Caco-2 (cell line): ENCODE results near the gene LRRC75A. TPM values are rescaled to one million over a fixed set of nuclear protein-coding genes. Genes with fewer than 3 reads are reported as not detected.

ENCODE experiments used
- BruUV-seq: library from RNA; stranded (reverse); fragments of 400-500 nt; replicated peaks from 2 replicates; lab custom pipeline; 2021; lab: Mats Ljungman, UMichigan
- CTCF ChIA-PET: fragments of 300-600 bp; sonication (Branson Sonifier 250); formaldehyde crosslinking; loops from one replicate; lab custom pipeline; 2022; ENCODE audit warnings: antibody characterized with exemption; lab: Charles Lee
- POLR2A ChIA-PET: fragments of 300-600 bp; sonication (Branson Sonifier 250); formaldehyde crosslinking; loops from one replicate; lab custom pipeline; 2022; ENCODE audit warnings: antibody characterized with exemption; lab: Charles Lee
- DNase-seq, 2 experiments: peaks; one replicate each; pipeline versions ENCODE4 v3.0.0 to v3.0.0-alpha.2; 2020 to 2022
- H3K27me3 ChIP-seq: replicated peaks from 2 replicates; pipeline ENCODE4 v1.6.0; 2011; ENCODE audit warnings: low read length; ENCODE audit not compliant: control insufficient read depth, insufficient read depth
- H3K36me3 ChIP-seq: 2 replicates; pipeline ENCODE4 v1.5.1; 2011; ENCODE audit warnings: low read length; ENCODE audit not compliant: control insufficient read depth, insufficient read depth
- H3K4me1 ChIP-seq: fragments of 250-450 bp; sonication (Bioruptor Pico); 2 replicates; pipeline ENCODE4 v1.5.1; 2020; ENCODE audit warnings: mild to moderate bottlenecking
- H3K4me3 ChIP-seq: 2 replicates; pipeline ENCODE4 v1.5.1; 2011; ENCODE audit warnings: low read depth, mild to moderate bottlenecking, control low read depth, low read length
- H3K9me3 ChIP-seq: fragments of 250-450 bp; sonication (Bioruptor Pico); 2 replicates; pipeline ENCODE4 v1.5.1; 2020; ENCODE audit warnings: mild to moderate bottlenecking, moderate library complexity
- H3K27ac Mint-ChIP-seq: one replicate; pipeline ENCODE4 v1.8.0; 2022; ENCODE audit warnings: mixed read lengths; ENCODE audit not compliant: unreplicated experiment
- H3K27me3 Mint-ChIP-seq: one replicate; pipeline ENCODE4 v1.8.0; 2022; ENCODE audit warnings: mixed read lengths; ENCODE audit not compliant: insufficient read depth, unreplicated experiment
- H3K36me3 Mint-ChIP-seq: one replicate; pipeline ENCODE4 v1.8.0; 2022; ENCODE audit warnings: mild to moderate bottlenecking, mixed read lengths; ENCODE audit not compliant: insufficient read depth, unreplicated experiment
- H3K4me1 Mint-ChIP-seq: one replicate; pipeline ENCODE4 v1.8.0; 2022; ENCODE audit warnings: low read depth, mixed read lengths; ENCODE audit not compliant: unreplicated experiment
- H3K4me3 Mint-ChIP-seq: one replicate; pipeline ENCODE4 v1.8.0; 2022; ENCODE audit warnings: mild to moderate bottlenecking, moderate library complexity, mixed read lengths; ENCODE audit not compliant: unreplicated experiment
- H3K9me3 Mint-ChIP-seq: one replicate; pipeline ENCODE4 v1.8.0; 2022; ENCODE audit warnings: mixed read lengths; ENCODE audit not compliant: unreplicated experiment
- CTCF ChIP-seq, 2 experiments: fragments of 200-600 bp in 1 of 2; IDR thresholded peaks; 1 replicate in 1 of 2; 2 replicates in 1 of 2; pipeline versions ENCODE4 v1.5.1 to v1.8.0; 2011 to 2022; ENCODE audit warnings: antibody characterized with exemption in 1 of 2, control low read depth in 1 of 2, inconsistent platforms in 1 of 2, low read depth in 1 of 2, low read length in 1 of 2, mild to moderate bottlenecking in 1 of 2, moderate library complexity in 1 of 2; ENCODE audit not compliant: insufficient read depth in 1 of 2, severe bottlenecking in 1 of 2, unreplicated experiment in 1 of 2
- intact Hi-C: fragments of 100-400 bp; cut with micrococcal nuclease; formaldehyde crosslinking; loops from one replicate; pipeline ENCODE4 v1.10.0; 2022; ENCODE audit not compliant: unreplicated experiment
- total RNA-seq: library from RNA; stranded (reverse); gene quantifications from 2 replicates; pipeline ENCODE4 v1.2.3, GENCODE V29; 2022

LRRC75A gene
- total RNA-seq, 1 experiment from 2014 or later: 4.5 TPM

- intact Hi-C loops: no loop called here
- H3K9me3 ChIP-seq: no peaks in the 10 kb centered on the region
- no peak overlapping the region for H3K4me3 ChIP-seq
- H3K36me3 ChIP-seq: no peaks in the 10 kb centered on the region
- Mint-ChIP-seq H3K4me3 (no peak overlapping the region), H3K36me3 (no peaks in the 10 kb centered on the region), H3K9me3 (no peaks in the 10 kb centered on the region), H3K27ac (no peak overlapping the region), H3K4me1 (no peaks in the 10 kb centered on the region), H3K27me3 (no peaks in the 10 kb centered on the region)
- no TSS peak for BruUV-seq
- no peak for DNase-seq
- no peak for TF ChIP-seq CTCF (IDR thresholded peaks at IDR 0.05; ENCODE audit: insufficient read depth in 1 of 2, low read depth in 1 of 2, low read length in 1 of 2, severe bottlenecking in 1 of 2, unreplicated experiment in 1 of 2)
- ChIA-PET POLR2A (interaction anchor here (0.9 kb wide), 1 partner anchor 51 kb away, joined by 3 read pairs; no protein-coding TSS in a partner anchor), CTCF (interaction anchor here (1.0 kb wide), 1 partner anchor 32 kb away, joined by 4 read pairs; no protein-coding TSS in a partner anchor)
- H3K4me1 ChIP-seq: peaks cover 27% of the 10 kb centered on the region
- no peaks in the 10 kb centered on the region for H3K27me3 ChIP-seq
These were observed 2.6 kb downstream of the LRRC75A start for GRCh38 chr17:16489431-16489830.

GRCh38 chr17:16488968-16489337 lies 3.0 kb downstream of the LRRC75A start:
- peaks cover 27% of the 10 kb centered on the region for H3K4me1 ChIP-seq
- Mint-ChIP-seq H3K27ac (no peak overlapping the region), H3K36me3 (no peaks in the 10 kb centered on the region), H3K27me3 (no peaks in the 10 kb centered on the region), H3K9me3 (no peaks in the 10 kb centered on the region), H3K4me1 (no peaks in the 10 kb centered on the region), H3K4me3 (no peak overlapping the region)
- CTCF ChIA-PET: interaction anchor here (1.0 kb wide), 1 partner anchor 32 kb away, joined by 4 read pairs; no protein-coding TSS in a partner anchor
- H3K9me3 ChIP-seq: no peaks in the 10 kb centered on the region
- intact Hi-C loops: no loop called here
- POLR2A ChIA-PET: interaction anchor here (0.9 kb wide), 1 partner anchor 51 kb away, joined by 3 read pairs; no protein-coding TSS in a partner anchor
- no peak overlapping the region for H3K4me3 ChIP-seq
- no peaks in the 10 kb centered on the region for H3K27me3 ChIP-seq
- no peak for TF ChIP-seq CTCF (IDR thresholded peaks at IDR 0.05; ENCODE audit: insufficient read depth in 1 of 2, low read depth in 1 of 2, low read length in 1 of 2, severe bottlenecking in 1 of 2, unreplicated experiment in 1 of 2)
- no peak for DNase-seq
- no peaks in the 10 kb centered on the region for H3K36me3 ChIP-seq
- BruUV-seq: no TSS peak

- intact Hi-C loops: no loop called here
- no peaks in the 10 kb centered on the region for H3K9me3 ChIP-seq
- H3K27ac Mint-ChIP-seq: no peak overlapping the region
- no peaks in the 10 kb centered on the region for H3K27me3 Mint-ChIP-seq
- DNase-seq: no peak
- no peaks in the 10 kb centered on the region for H3K36me3 ChIP-seq
- H3K27me3 ChIP-seq: no peaks in the 10 kb centered on the region
- ChIA-PET POLR2A (interaction anchor here (0.9 kb wide), 1 partner anchor 50 kb away, joined by 3 read pairs; no protein-coding TSS in a partner anchor), CTCF (interaction anchor here (1.0 kb wide), 1 partner anchor 33 kb away, joined by 4 read pairs; no protein-coding TSS in a partner anchor)
- TF ChIP-seq CTCF (IDR thresholded peaks at IDR 0.05; ENCODE audit: insufficient read depth in 1 of 2, low read depth in 1 of 2, low read length in 1 of 2, severe bottlenecking in 1 of 2, unreplicated experiment in 1 of 2): no peak
- no TSS peak for BruUV-seq
- no peaks in the 10 kb centered on the region for H3K36me3 Mint-ChIP-seq
- H3K9me3 Mint-ChIP-seq: no peaks in the 10 kb centered on the region
- H3K4me1 Mint-ChIP-seq: no peaks in the 10 kb centered on the region
- H3K4me1 ChIP-seq: peaks cover 27% of the 10 kb centered on the region
- H3K4me3 ChIP-seq: no peak overlapping the region
- H3K4me3 Mint-ChIP-seq: no peak overlapping the region
These were observed 3.6 kb downstream of the LRRC75A start for GRCh38 chr17:16488186-16488967.
